CD1c-positive myeloid dendritic cell (primary cell): ENCODE data around the gene CLUH.
"Not testable (repeated sequence)": the region's sequence is repeated elsewhere in the genome, so short reads cannot be mapped to it uniquely, and the experiment has no call there.

Experiments
- DNase-seq: peaks from one replicate; pipeline ENCODE4 v3.0.0-alpha.2; 2016; ENCODE audit errors: extremely low spot score

Gene CLUH

DNA sequence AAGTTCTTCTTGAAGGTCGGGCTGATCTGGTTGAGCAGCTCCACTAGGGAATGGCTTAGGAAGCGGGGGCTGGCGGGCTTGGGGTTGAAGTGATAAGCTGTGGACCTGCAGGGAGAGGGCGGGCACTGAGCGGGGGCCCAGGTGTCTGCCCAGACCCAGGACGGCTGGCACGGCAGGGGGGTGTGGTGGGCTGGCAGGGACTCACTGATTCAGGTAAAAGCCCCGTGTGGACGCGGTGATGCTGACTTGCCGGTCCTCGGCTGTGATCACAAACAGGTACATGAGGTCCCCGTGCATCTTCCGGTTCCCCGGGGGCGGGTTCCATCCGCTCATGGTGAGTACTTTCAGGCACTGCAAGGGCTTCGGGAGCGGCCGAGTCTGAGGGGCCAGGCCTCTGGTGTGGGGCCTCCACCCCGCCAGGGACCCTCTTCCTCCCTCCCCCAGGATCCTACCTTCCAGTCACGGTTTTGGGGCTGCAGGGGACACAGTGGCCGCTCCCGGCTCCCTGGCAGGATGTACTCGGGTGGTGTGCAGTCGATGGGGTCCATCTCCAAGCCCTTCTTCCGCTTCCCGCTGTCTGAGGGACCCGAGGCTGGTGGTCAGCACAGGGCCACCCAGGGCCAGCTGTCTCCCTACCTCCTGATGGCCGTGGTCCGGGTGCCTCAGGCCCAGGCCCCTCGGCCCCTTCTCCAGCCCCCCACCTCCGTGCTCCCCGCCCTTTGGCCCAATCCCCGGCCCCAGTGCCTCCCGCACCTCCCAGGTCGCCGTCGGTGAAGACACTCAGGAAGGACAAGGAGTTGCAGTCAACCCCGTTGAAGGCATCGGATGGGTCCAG lies 10.2 kb downstream of the CLUH start:
- no peak for DNase-seq

DNA sequence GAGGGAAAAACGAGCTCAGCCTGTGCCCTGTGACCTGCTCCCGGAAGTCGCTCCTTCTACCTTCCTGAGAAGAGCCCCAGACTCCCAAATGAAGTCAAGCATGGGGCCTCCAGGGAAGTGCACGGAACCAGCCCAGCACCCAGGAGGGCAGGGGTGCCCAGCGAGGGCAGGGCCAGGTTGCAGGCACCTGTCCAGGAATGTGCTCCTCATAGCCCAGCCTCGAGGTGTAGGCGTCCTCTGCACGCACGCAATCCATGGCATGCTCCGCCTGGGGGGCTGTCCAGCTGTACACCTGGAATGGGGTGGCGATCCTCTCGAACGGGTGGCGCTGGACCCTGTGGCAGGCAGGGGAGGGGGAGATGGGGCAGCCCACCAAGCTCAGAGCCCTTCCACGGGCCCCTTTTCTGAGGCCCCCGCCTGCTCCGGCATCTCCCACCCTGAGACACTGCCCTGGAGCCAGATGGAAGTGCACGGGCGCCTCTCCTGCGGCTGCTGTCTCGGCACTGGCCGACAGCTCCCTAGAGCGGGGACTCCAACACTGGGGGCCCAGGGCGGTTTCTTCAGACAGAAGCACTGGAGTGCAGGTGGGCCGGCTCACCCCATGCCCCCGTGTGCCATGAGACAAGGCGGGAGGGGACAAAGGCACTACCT lies 10.9 kb downstream of the CLUH start:
- no peak for DNase-seq

DNA sequence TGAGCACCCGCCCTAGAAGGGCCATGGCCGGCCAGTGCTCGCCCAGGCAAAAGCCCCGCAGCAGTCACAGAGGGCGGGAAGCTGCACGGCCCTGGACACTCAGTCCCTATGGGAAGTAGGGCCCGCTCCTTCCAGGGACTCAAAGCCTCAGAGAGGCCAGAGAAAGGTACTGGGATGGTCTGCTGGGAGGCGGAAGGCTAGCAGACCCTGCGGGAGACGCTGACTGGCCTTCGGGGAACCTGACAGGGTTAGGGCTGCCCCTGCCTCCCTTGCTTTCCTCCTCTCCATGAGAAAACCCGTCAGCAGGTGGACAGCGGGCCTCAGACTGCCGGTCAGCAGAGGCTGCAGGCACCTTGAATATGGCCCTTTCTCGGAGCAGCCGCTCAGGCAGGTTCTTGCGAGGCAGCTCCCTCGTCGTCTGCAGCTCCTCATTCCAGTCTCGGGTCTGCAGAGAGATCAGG lies 11.5 kb downstream of the CLUH start:
- DNase-seq: no peak

DNA sequence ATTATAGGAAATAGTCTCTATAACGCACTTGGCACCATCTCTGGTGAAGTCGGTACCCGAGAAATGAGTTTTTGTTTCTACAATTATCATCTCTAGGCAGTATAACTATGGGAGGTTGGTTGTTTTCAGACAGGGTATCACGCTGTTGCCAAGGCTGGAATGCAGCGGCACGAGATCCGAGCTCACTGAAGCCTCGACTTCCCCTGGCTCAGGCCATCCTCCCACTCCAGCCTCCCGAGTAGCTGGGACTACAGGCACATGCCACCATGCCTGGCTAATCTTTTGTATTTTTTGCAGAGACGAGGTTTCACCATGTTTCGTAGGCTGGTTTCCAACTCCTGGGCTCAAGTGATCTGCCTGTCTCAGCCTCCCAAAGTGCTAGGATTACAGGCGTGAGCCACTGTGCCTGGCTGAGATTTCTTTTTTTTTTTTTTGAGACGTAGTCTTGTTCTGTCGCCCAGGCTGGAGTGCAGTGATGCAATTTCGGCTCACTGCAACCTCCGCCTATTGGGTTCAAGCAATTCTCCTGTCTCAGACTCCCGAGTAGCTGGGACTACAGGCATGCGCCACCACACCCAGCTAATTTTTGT lies 12.3 kb downstream of the CLUH start:
- DNase-seq: not testable (repeated sequence)

DNA sequence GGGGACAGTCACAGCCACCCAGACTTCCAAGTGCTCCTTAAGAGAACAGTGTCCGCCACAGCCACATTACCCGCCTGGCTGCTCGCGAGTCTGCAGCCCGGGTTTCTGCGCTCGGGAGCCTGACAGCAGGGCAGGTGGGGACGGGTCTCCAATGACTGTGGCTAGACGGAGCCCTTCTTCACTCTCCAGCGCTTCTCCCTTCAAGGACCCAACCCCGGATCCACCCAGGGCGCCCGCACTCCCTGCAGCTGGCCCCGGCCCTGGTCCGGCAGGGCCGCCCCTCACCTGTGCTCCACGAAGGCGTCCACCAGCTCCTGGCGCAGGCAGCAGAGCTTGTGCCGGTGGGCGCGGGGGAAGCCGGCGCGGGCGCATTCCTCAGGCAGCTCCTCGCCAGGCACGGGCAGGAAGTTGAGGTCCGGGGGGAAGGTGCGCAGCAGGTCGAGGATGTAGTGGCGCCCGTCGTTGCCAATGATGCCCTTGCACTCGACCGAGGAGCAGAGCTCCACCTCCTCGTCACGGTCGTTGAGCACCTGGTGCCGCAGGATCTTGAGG lies 13.9 kb downstream of the CLUH start:
- DNase-seq: no peak

DNA sequence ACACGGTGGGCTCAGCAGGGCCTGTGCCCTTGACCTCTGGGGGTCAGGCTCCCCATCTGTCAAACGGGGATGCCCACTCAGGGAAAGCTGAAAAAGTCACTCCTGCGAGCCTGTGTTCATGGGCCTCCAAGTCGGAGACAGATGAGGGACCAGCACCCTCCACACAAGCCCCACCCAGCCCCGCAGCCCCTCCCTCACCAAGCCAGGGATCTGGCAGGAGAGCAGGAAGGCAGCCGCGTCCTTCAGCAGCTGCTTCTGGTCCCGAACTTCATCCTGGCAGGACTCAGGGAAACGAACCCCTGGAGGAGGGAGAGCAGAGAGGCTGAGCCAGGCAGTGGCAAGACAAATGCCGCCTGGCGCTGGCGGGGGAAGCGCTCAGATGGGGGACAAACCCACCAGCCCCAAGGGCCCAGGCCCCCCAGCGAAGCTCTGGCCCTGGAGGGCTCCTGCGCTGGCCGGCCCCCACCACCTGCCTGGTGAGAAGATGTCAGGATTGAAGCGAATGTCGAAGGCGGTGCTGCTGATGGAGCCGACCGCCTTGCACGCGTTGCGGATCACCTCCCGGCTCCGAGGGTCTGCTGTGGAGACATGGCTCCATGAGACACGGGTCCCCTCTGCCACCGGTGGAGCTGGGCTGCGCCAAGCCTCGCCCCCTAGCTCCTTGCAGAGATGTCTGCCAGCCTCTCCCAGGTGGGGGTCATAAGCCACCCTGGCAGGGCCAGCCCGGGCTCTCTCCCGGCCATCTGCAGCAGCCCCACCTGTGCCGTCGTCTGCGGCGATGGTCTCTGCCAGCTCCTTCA lies 15.4 kb downstream of the CLUH start:
- no peak for DNase-seq

DNA sequence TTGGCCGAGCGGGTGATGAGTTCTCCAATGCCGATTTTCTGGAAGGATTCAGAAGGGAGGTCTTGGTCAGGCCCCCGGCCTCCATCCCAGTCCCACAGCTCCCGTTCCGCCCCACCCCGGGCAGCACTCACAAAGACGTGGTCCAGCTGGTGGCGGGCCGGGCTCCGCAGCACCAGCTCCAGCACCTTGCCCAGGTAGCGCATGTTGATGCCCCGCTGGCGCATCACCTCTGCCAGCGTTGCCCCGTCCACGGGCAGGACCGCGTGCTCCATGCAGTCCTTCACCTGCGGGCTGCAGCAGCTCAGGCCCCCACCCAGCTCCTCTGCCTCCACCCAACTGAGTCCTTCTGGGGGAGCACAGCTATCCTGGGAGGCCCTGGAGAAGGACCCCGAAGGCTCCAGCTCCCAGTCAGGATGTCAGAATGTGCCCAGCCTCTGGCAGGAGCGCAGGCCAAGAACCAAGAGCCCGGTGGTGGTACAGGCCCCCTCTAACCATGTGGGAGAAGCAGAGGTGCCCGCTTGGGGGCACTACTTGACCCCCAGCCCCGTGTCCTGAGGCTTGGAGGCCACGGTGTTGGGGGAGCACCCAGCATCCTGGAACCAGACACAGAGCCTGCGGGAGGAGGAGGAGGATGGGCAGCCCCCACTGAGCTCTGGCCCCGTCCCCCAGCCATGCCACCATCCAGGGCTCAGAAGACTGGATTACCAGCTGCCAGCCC lies 16.2 kb downstream of the CLUH start:
- DNase-seq: no peak

DNA sequence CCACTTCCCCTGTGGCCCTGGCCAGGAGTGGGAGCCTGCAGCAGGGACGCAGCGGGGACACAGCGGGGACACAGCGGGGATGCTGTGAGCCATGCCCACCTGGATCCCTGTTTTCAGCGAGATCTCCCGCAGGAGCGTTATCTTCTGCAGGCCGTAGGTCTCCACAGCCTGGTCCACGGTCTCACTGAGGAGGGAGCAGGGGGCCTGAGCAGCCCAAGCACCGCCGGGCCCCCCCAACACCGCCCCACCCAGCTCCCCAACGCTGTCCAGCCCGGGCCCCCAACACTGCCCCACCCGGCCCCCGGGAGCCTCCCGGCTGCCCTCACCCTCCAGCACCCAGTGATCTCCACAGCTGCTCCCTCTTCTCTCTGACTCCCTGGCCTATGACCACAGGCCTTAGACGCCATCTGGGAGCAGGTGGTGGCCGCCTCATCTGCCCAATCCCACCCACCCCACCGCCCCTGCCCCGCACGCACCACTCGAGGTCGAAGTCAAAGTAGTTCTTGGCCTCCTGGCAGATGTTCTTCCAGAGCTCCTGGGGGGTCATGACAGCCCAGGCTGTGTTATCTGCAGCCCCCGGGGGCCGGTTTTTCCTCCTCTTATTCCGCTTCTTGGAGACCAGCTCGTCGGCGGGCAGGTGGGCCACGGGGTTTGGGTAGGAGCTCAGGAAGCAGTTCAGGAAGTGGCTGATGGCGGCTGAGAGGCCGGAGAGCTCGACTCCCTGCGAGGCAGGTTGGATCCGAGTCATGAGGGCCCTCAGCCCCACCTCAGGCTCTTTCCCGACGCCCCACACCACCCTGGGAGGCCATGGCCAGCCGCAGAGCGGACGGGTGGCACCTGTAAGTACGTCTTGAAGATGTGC lies 17.0 kb downstream of the CLUH start:
- no peak for DNase-seq

DNA sequence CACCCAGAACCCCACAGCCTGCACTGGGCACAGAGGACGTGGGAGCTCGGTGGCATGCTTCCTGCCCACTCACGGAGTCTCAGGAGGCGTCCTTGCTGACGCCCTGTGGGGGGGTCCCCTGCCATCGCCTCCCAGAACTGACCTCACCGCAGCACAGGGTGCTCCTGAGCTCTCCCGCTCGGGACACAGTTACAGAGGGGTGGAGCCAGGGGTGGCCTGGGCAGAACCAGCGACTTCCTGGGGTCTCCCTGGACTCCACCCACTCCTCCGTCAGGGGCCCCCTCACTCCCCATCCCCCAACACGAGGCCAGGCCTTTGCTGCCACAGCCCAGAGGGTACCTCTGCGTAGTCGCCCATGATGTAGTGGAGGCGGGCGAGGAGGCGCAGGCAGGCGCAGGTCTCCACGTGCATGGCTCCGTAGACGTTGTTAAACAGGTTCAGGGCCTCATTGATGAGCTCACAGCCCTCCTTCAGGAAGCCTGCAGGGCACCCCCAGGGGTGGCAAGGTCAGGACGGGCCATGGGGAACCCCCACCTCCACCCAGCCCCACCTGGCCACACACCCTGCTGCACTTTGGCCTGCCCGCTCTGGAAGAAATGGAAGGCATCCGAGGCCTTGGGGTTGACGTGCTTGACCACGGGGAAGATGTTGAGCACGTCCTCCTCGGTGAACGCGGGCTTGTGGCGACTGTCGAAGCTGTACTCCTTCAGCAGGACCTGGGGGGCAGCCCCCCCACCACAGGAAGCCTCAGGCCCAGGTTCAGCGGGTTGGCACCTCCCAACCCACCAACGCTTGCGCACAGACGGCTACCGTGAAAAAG lies 17.8 kb downstream of the CLUH start:
- no peak for DNase-seq

DNA sequence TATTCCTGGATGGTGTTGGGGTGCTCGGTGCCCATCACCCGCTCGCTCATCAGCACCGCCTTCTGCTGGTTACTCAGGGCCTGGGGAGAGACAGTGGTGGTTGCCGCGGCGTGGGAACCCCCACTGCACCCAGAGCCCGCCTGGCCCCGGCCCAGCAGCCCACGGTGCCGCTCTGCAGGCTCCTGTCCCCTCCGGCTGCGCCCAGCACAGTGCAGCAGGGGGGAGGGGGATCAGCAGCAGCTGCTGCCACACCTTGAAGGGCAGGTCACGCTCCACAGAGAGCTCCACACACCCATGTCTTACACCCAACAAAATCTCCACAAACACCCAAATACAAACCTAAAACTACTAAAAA lies 18.8 kb downstream of the CLUH start:
- no peak for DNase-seq

DNA sequence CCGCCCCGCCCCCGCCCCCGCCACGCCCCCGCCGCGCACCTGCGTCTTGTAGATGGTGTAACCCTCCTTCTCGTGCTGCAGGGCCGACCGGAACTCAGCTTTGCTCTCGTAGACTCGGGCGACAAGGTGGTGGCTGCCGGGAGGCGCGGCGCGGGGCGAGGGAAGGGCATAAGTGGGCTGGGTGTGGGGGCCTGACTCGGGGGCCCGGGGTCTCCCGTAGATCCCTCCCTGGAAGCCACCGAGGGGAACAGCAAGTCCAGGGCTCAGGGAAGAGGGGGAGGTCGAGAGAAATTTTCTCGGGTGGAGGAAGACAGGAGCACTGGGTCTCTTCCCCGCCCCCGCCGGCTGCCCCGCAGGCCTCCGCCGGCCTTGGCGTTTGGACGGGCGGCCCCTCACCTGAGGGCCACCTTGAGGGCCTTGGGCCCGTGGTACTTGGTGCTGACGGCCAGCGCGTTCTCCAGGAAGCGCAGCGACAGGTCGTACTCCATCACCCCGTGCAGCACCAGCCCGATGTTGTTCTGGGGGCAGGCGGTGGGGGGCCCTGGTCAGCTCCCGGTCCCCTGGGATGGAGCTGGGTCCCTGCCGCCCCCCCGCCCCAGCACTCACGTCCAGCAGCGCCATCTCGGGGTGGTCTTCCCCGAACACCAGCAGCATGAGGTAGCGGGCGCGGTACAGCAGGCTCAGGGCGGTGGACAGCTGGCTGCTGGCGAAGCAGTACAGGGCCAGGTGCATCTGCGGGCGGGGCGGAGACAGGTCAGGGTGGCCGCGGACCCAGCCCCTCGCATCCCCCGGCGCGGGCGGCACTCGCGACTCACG lies 19.4 kb downstream of the CLUH start:
- no peak for DNase-seq

DNA sequence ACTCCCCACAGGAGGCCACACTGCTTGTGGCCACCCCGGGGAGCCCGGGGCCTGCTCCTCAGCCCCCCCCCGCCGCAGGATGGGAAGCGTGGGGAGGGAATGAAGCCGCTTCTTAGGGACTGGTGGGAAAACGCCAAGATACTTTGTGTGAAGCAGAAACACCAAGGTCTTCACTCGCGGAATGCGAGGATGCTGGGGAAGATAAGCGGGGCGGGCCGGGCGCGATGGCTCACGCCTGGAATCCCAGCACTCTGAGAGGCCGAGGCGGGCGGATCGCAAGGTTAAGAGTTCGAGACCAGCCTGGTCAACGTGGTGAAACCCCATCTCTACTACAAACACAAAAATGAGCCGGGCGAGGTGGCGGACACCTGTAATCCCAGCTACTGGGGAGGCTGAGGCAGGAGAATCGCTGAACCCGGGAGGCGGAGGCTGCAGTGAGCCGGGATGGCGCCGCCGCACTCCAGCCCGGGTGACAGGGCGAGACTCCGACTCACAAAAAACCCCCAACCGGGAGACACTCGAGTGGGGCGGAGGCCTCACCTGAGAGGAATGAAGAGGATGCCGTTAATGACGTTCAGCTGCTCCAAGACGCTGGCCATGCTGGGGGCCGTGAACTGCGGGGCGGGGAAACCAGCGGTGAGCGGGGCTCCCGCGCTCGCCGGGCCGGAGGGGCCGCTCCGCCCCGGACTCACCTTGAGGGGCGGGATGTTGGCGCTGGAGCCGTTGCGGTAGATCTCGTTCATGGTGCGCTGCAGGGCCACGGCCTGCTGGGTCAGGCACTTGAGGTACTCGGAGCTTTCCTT lies 20.3 kb downstream of the CLUH start:
- no peak for DNase-seq

DNA sequence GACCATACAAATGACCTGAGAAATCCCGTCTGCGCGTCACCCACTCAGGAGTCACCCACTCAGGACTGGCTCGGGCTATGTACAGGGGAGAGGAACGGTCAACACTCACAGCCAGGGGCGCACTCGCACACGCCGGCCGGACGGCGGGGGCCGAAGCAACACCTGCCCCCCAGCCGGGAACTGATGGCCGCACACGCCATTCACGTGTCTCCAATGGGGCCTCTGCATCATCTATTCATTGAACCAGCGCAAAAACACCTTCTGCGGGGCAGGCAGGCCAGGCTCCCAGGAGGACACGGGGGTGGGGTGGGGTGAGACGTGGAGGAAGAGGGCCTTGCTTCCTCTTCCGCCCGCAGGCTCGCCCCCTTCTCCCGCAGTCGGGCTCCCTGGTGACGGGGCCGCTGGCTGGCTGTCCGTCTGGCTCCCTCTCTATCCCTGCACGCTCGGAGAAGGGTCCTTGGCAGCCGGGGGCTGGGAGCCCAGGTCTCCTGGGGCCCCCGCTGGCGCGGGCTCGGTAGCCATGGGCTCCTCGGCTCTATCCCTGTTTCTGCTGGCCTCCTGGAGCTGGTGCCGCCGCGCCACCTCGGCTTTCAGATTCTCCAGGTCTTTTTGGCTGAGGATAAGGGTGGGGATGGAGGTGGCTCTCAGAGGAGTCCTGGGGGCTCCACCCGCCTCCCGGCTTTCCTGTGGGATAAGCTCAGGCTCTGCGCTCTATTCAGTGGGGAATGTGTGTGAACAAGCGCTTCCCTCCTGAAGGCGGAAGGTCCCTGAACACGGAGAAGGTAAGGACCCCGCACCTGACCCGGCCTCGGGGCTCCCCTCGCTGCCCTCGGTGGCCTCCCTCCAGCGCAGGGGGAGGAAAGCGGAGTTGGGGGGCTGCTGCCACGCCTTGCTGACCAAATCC lies 21.1 kb downstream of the CLUH start:
- DNase-seq: no peak

DNA sequence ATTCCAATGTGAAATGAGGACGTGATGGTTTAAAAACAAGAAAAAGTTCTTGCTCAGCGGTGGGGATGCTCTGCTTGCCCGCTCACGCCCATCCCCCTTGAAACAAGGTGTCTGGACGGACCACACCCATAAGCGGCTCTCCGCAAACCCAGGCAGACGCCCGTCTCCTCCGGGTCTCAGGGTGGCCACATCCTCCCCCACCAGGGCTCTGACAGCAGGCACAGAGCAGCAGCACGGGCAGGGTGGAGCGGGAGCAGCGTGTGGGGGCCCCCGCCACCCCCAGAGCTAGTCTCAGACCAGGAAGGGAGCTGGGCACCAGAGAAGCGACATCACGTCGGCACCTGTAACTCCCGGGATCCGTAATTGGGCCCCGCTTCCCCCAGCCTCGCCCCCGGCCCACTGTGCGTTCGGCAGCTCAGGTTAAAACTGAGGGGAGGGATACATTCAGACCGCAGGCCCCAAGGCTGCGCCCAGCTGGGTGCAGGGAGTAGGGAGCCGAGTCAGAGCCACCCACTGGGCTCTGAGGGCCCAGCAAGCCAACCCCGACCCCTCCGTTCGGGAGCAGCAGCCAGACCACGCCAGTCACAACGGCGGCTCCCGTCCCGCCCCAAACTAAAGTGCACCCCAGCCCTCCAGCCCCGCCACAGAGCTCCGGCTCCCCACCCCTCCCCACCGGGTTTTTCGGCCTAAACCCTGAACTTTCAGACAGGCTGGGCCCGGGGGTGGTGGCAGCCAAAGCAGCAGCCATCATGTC lies 22.0 kb downstream of the CLUH start:
- DNase-seq: no peak

DNA sequence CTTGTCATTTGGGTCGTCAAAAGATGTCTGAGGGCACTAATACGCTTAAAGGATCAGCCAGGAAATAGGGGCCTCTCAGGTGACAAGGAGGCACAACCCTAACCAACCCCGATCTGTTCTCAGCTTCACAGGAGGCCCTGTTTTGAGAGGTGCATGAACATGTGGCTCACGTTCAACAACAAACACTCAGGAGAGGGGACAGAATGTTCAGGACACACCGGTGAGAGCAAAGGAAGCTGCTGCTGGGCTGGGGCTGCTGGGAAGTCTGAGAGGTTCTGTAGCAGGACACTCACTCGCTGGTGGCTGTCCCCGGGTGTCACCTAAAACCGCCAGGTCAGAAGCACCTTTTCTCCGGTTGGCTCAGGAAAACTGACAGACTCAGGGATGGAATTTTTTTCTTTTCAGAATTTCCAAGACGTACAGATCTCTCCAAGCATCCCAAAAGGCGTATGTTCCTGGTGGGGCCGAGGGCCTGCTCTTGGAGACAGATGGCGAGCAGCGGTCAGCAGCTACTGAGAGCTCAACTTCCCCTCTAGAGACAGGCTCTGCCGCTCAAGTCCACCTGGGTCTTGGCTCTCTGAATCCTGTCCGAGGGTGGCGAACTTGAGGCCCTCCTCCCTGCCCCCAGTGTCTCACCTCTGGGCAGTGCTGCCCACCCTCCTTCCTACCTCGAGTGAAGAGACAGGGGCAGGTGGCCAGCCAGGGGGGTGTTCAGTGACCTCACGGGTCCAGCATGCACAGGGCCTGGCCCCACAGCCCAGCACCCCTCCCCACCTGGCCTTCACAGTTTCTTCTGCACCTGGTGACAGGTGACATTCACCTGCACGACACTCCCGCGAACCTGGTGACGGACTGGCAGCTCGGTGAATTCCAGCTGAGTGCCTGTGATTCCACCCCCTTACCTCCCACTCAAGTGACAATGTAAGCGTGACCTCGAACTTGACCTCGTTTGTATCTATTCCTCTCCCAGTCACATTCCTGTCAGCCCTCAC lies 22.9 kb downstream of the CLUH start:
- no peak for DNase-seq
